ENCODE measurements around the gene C2.

Gene C2

DNA sequence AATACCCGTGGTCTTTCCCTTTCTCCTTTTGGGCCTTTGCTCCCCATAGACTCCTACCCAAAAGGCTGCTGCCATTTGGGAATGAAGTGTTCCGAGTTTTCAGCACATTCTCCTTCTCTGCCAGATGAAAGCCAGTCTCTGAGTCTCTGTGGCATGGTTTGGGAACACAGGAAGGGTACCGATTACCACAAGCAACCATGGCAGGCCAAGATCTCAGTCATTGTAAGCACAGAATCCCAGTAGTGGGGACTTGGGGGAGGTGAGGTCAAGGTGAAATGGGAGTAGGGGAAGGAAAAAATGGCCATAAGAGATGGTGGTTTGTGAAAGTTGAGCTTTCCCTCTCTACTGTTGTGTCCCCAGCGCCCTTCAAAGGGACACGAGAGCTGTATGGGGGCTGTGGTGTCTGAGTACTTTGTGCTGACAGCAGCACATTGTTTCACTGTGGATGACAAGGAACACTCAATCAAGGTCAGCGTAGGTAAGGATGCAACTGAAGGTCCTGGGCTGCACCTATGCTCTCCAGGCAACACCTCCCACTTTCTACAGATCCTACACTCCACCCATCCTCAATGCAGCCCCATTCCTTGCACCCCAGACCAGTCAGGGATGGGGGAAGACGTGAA lies 22.5 kb downstream of the C2 start:
- H3K36me3 ChIP-seq (ENCODE audit: insufficient read depth, low read length) = peaks cover 41% of the 10 kb centered on the region
- no peak overlapping the region for H3K4me3 ChIP-seq
- no peak for DNase-seq (ENCODE audit: low read depth, low spot score)
- H3K9me3 ChIP-seq (ENCODE audit: low read depth, low read length) = no peaks in the 10 kb centered on the region
- TF ChIP-seq POLR2AphosphoS5 (IDR thresholded peaks at IDR 0.05; ENCODE audit: borderline replicate concordance, low read depth, low read length) = no peak; the same call in 1 of the 2 replicates
- TF ChIP-seq FOXP2 (optimal IDR thresholded peaks at IDR 0.05; ENCODE audit: control extremely low read depth, extremely low read length, insufficient read depth) = no peak
- no peak for TF ChIP-seq EZH2 (IDR thresholded peaks at IDR 0.05)
- no peak overlapping the region for H3K9ac ChIP-seq (ENCODE audit: insufficient read length)
- no peak overlapping the region for H3K27ac ChIP-seq

DNA sequence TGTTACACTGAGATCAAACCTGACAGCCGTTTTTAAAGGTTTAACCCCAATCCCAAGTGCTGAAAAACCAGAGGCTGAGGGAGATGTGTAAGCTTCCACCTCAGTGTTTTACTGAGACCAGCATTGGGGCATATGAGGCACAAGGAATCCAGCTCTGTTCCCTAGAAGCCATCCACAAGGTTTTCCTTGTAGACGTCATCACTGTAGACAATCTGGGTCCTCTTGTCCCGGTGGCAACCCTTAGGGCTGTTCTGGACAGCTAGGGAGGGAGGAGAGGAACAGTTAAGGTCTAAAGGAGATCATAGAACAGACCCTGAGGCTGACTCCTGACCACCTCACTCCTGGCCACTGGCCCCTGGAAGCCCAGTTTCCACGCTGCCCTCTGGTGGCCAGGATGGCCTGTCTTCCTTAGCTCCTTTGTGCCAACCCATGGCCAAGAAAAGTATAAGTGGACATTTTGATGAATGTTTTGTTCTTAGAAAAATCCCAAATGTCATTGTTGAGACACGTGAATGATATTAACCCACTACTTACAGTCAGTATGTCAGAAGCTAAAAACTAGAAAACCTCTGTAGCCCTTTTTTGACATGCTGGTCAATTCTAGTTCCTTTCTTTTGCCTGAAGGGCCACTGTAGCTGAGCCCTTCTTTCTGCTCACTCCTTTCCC lies 24.8 kb downstream of the C2 start:
- H3K9me3 ChIP-seq (ENCODE audit: low read depth, low read length) = no peaks in the 10 kb centered on the region
- H3K36me3 ChIP-seq (ENCODE audit: insufficient read depth, low read length) = peaks cover 61% of the 10 kb centered on the region
- no peak for DNase-seq (ENCODE audit: low read depth, low spot score)
- no peak overlapping the region for H3K27ac ChIP-seq
- H3K4me3 ChIP-seq = no peak overlapping the region
- H3K9ac ChIP-seq (ENCODE audit: insufficient read length) = no peak overlapping the region
- TF ChIP-seq FOXP2 (optimal IDR thresholded peaks at IDR 0.05; ENCODE audit: control extremely low read depth, extremely low read length, insufficient read depth) (no peak), POLR2AphosphoS5 (IDR thresholded peaks at IDR 0.05; ENCODE audit: borderline replicate concordance, low read depth, low read length) (no peak), EZH2 (IDR thresholded peaks at IDR 0.05) (no peak)

- H3K27ac ChIP-seq = no peak overlapping the region
- H3K9me3 ChIP-seq (ENCODE audit: low read depth, low read length) = no peaks in the 10 kb centered on the region
- H3K36me3 ChIP-seq (ENCODE audit: insufficient read depth, low read length) = peaks cover 63% of the 10 kb centered on the region
- TF ChIP-seq FOXP2 (optimal IDR thresholded peaks at IDR 0.05; ENCODE audit: control extremely low read depth, extremely low read length, insufficient read depth) = no peak
- no peak for TF ChIP-seq EZH2 (IDR thresholded peaks at IDR 0.05)
- TF ChIP-seq POLR2AphosphoS5 (IDR thresholded peaks at IDR 0.05; ENCODE audit: borderline replicate concordance, low read depth, low read length) = no peak
- no peak for DNase-seq (ENCODE audit: low read depth, low spot score)
- no peak overlapping the region for H3K4me3 ChIP-seq
- no peak overlapping the region for H3K9ac ChIP-seq (ENCODE audit: insufficient read length)
These were observed 25.4 kb downstream of the C2 start for GRCh38 chr6:31952890-31953289.

- Histone ChIP-seq H3K9me3 (ENCODE audit: low read depth, low read length) (no peaks in the 10 kb centered on the region), H3K9ac (ENCODE audit: insufficient read length) (no peak overlapping the region), H3K36me3 (ENCODE audit: insufficient read depth, low read length) (peaks cover 63% of the 10 kb centered on the region), H3K4me3 (no peak overlapping the region), H3K27ac (no peak overlapping the region)
- DNase-seq (ENCODE audit: low read depth, low spot score) = no peak
- TF ChIP-seq EZH2 (IDR thresholded peaks at IDR 0.05) = no peak
- TF ChIP-seq POLR2AphosphoS5 (IDR thresholded peaks at IDR 0.05; ENCODE audit: borderline replicate concordance, low read depth, low read length) = no peak
- TF ChIP-seq FOXP2 (optimal IDR thresholded peaks at IDR 0.05; ENCODE audit: control extremely low read depth, extremely low read length, insufficient read depth) = no peak
These were observed 27.0 kb downstream of the C2 start for GRCh38 chr6:31954511-31954910.

- no peak overlapping the region for H3K4me3 ChIP-seq
- peaks cover 59% of the 10 kb centered on the region for H3K36me3 ChIP-seq (ENCODE audit: insufficient read depth, low read length)
- H3K9ac ChIP-seq (ENCODE audit: insufficient read length) = no peak overlapping the region
- DNase-seq (ENCODE audit: low read depth, low spot score) = no peak
- no peaks in the 10 kb centered on the region for H3K9me3 ChIP-seq (ENCODE audit: low read depth, low read length)
- TF ChIP-seq EZH2 (IDR thresholded peaks at IDR 0.05) = no peak
- no peak for TF ChIP-seq POLR2AphosphoS5 (IDR thresholded peaks at IDR 0.05; ENCODE audit: borderline replicate concordance, low read depth, low read length)
- no peak for TF ChIP-seq FOXP2 (optimal IDR thresholded peaks at IDR 0.05; ENCODE audit: control extremely low read depth, extremely low read length, insufficient read depth)
- no peak overlapping the region for H3K27ac ChIP-seq
These were observed 29.3 kb downstream of the C2 start for GRCh38 chr6:31956796-31957195.

DNA sequence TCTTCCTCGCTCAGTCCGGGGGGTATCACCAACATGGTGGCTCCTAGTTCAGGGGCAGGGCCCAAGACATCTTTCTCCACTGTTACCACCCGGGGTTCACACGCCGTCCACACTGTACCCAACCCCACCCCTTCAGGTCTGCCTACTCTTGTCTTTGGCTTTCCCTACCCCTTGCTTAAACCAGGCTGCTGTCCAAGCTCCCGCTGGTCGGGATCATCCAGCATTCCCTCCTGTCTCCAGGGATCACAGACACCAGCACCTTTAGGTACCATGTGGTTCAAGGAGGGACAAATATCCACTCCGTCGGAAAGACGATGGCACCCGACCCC lies 30.9 kb downstream of the C2 start:
- Histone ChIP-seq H3K9ac (ENCODE audit: insufficient read length) (peak overlapping the region; percentile 97), H3K27ac (peak overlapping the region; percentile 70), H3K4me3 (peak overlapping the region; percentile 98), H3K9me3 (ENCODE audit: low read depth, low read length) (no peaks in the 10 kb centered on the region), H3K36me3 (ENCODE audit: insufficient read depth, low read length) (peaks cover 52% of the 10 kb centered on the region)
- DNase-seq (ENCODE audit: low read depth, low spot score) = no peak
- TF ChIP-seq EZH2 (IDR thresholded peaks at IDR 0.05) (no peak), FOXP2 (optimal IDR thresholded peaks at IDR 0.05; ENCODE audit: control extremely low read depth, extremely low read length, insufficient read depth) (no peak), POLR2AphosphoS5 (IDR thresholded peaks at IDR 0.05; ENCODE audit: borderline replicate concordance, low read depth, low read length) (no peak)

- Histone ChIP-seq H3K9ac (ENCODE audit: insufficient read length) (peak within 1 kb of the TSS; percentile 97), H3K36me3 (ENCODE audit: insufficient read depth, low read length) (peaks cover 51% of the 10 kb centered on the region), H3K4me3 (peak within 1 kb of the TSS; percentile 98), H3K27ac (peak within 1 kb of the TSS; percentile 70), H3K9me3 (ENCODE audit: low read depth, low read length) (no peaks in the 10 kb centered on the region)
- TF ChIP-seq POLR2AphosphoS5 (IDR thresholded peaks at IDR 0.05; ENCODE audit: borderline replicate concordance, low read depth, low read length) (peak; percentile 82; the same call in 1 of the 2 replicates), FOXP2 (optimal IDR thresholded peaks at IDR 0.05; ENCODE audit: control extremely low read depth, extremely low read length, insufficient read depth) (peak; percentile 94), EZH2 (IDR thresholded peaks at IDR 0.05) (no peak)
- peak; percentile 65 for DNase-seq (ENCODE audit: low read depth, low spot score)
These were observed 31.5 kb downstream of the C2 start, which contains the start of the genes NELFE and SKIC2 for GRCh38 chr6:31958741-31959739. Gene NELFE (minus strand): TSS chr6:31958971. CDS start chr6:31958446, 525 bp downstream. Gene SKIC2 (plus strand): TSS chr6:31959175. CDS start chr6:31959193, 18 bp downstream.

DNA sequence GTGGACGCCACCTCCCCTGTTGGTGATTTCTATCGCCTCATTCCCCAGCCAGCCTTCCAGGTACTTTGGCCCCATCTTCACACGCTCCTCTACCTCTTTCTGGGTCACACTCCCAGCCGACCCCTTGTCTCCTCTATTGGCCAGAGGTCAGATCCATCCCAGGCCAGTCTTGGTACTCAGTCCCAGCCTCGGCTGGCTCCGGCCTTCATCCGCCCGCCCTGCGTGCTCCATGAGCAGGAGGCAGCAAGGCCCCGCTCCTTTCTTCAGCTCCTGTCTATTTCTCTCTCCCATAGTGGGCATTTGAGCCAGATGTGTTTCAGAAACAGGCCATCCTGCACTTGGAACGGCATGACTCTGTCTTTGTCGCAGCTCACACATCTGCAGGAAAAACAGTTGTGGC lies 34.1 kb downstream of the C2 start:
- peaks cover 44% of the 10 kb centered on the region for H3K36me3 ChIP-seq (ENCODE audit: insufficient read depth, low read length)
- no peak overlapping the region for H3K9ac ChIP-seq (ENCODE audit: insufficient read length)
- no peak overlapping the region for H3K4me3 ChIP-seq
- DNase-seq (ENCODE audit: low read depth, low spot score) = no peak
- H3K27ac ChIP-seq = no peak overlapping the region
- H3K9me3 ChIP-seq (ENCODE audit: low read depth, low read length) = no peaks in the 10 kb centered on the region
- TF ChIP-seq POLR2AphosphoS5 (IDR thresholded peaks at IDR 0.05; ENCODE audit: borderline replicate concordance, low read depth, low read length) = no peak
- no peak for TF ChIP-seq FOXP2 (optimal IDR thresholded peaks at IDR 0.05; ENCODE audit: control extremely low read depth, extremely low read length, insufficient read depth)
- no peak for TF ChIP-seq EZH2 (IDR thresholded peaks at IDR 0.05)

All from SK-N-MC (cell line).